ENCODE results near the gene PPARD. TPM values are rescaled to one million over a fixed set of nuclear protein-coding genes. Genes with fewer than 3 reads are reported as not detected.

Gene PPARD
- total RNA-seq, 1 experiment from 2014 or later = 13.8 TPM

- peaks cover 20% of the 10 kb centered on the region for H3K36me3 ChIP-seq (ENCODE audit: insufficient read depth, low read length, poor library complexity, severe bottlenecking)
- TF ChIP-seq, protein P1, sequence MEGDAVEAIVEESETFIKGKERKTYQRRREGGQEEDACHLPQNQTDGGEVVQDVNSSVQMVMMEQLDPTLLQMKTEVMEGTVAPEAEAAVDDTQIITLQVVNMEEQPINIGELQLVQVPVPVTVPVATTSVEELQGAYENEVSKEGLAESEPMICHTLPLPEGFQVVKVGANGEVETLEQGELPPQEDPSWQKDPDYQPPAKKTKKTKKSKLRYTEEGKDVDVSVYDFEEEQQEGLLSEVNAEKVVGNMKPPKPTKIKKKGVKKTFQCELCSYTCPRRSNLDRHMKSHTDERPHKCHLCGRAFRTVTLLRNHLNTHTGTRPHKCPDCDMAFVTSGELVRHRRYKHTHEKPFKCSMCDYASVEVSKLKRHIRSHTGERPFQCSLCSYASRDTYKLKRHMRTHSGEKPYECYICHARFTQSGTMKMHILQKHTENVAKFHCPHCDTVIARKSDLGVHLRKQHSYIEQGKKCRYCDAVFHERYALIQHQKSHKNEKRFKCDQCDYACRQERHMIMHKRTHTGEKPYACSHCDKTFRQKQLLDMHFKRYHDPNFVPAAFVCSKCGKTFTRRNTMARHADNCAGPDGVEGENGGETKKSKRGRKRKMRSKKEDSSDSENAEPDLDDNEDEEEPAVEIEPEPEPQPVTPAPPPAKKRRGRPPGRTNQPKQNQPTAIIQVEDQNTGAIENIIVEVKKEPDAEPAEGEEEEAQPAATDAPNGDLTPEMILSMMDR (conservative IDR thresholded peaks at IDR 0.05; ENCODE audit: low read depth, low read length) = no peak
- no peak for TF ChIP-seq EZH2 (IDR thresholded peaks at IDR 0.05; ENCODE audit: borderline replicate concordance, low read depth, low read length, poor library complexity, severe bottlenecking)
- peak within 1 kb of the TSS; percentile 85 for H3K4me3 ChIP-seq (ENCODE audit: low read depth, low read length, poor library complexity, severe bottlenecking)
- intact Hi-C loops (cut with micrococcal nuclease; ENCODE audit: unreplicated experiment) = no loop called here
- ChIA-PET POLR2A (ENCODE audit: low non-redundant PET) (no interaction called here), CTCF (interaction anchor here (0.6 to 1.0 kb wide), 2 partner anchors 16 to 856 kb away, joined by 4 to 8 read pairs; partner anchors contain the start of gene RPL10A)
- H3K27ac ChIP-seq (ENCODE audit: low read depth, low read length, poor library complexity, severe bottlenecking) = peak within 1 kb of the TSS; percentile 72
- peaks cover 29% of the 10 kb centered on the region for H3K4me1 ChIP-seq (ENCODE audit: insufficient read depth, low read length, poor library complexity, severe bottlenecking)
- DNase-seq (ENCODE audit: low spot score) = peak; percentile 92
- no peaks in the 10 kb centered on the region for H3K27me3 ChIP-seq (replicated peaks; ENCODE audit: insufficient read depth, low read depth, low read length, poor library complexity)
- H3K9me3 ChIP-seq (ENCODE audit: low read depth, low read length, poor library complexity, severe bottlenecking) = no peaks in the 10 kb centered on the region
- BruUV-seq (replicated peaks) = no TSS peak
Observed at GRCh38 chr6:35452183-35453090, 110.1 kb downstream of the PPARD start, which contains the start of gene FANCE. TSS of gene FANCE (plus strand) at chr6:35452338. CDS start at chr6:35452546, 208 bp downstream.

DNA sequence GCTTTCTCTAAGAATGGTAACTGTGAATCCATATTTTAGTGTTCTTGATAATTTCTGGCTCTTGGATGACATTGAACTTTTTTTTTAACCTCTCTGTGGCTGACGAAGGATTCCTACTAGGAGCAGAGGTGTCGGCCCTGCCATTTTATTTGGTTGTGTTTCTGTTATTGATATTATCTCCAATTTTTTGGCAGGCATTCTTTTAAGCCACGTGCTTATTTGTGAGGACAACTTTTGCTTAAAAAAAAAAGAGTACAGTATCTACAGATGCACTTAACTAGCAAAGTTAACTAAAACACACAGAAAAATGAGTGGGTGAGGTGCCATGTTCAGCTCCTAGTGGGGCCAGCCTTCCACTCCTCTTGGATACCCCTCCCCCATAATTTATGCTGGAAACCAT lies 110.9 kb downstream of the PPARD start:
- Histone ChIP-seq H3K4me1 (ENCODE audit: insufficient read depth, low read length, poor library complexity, severe bottlenecking) (peaks cover 29% of the 10 kb centered on the region), H3K9me3 (ENCODE audit: low read depth, low read length, poor library complexity, severe bottlenecking) (no peaks in the 10 kb centered on the region), H3K36me3 (ENCODE audit: insufficient read depth, low read length, poor library complexity, severe bottlenecking) (peaks cover 27% of the 10 kb centered on the region), H3K27me3 (replicated peaks; ENCODE audit: insufficient read depth, low read depth, low read length, poor library complexity) (no peaks in the 10 kb centered on the region), H3K4me3 (ENCODE audit: low read depth, low read length, poor library complexity, severe bottlenecking) (peak overlapping the region; percentile 85), H3K27ac (ENCODE audit: low read depth, low read length, poor library complexity, severe bottlenecking) (peak overlapping the region; percentile 72)
- CTCF ChIA-PET = interaction anchor here (1.0 kb wide), 1 partner anchor 15 kb away, joined by 4 read pairs; the partner anchor contains the start of gene RPL10A
- BruUV-seq (replicated peaks) = TSS peak; percentile 65
- intact Hi-C loops (cut with micrococcal nuclease; ENCODE audit: unreplicated experiment) = no loop called here
- POLR2A ChIA-PET (ENCODE audit: low non-redundant PET) = no interaction called here
- TF ChIP-seq, protein P1 (conservative IDR thresholded peaks at IDR 0.05; ENCODE audit: low read depth, low read length) = no peak
- no peak for TF ChIP-seq EZH2 (IDR thresholded peaks at IDR 0.05; ENCODE audit: borderline replicate concordance, low read depth, low read length, poor library complexity, severe bottlenecking)
- DNase-seq (ENCODE audit: low spot score) = no peak

DNA sequence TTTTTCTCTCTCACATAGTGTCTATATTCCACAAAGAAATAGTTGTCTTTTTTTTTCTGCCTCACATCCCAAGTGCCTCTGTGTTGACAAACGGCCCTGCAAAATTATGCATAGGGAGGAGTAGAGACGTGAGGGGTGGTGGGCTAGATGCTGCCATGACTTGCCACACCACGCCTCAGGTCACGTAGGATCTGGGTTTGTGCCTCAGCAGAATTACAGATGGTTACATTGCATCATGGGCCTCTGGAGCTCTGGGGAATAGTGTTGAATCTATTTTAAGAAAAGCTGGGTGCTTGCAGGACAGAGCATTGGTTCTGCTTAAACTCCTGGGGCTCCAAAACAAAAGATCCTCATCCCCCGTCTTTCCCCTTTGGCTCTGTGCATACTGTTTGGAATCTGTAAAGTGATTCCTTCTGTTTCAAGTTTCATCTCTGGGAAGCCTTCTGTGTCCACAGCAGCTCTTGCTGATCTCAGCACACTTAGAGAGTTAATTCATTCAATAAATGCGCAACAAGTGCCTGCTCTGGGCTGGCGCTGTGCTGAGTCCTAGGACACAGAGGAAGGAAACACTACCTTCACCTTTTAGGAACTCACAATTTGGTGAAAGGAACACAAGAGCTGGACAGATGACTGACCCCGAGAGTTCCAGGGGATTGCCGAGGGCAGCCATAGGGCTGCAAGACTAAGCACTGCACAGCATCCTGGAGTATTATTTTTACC lies 112.2 kb downstream of the PPARD start:
- peak overlapping the region; percentile 85 for H3K4me3 ChIP-seq (ENCODE audit: low read depth, low read length, poor library complexity, severe bottlenecking)
- POLR2A ChIA-PET (ENCODE audit: low non-redundant PET) = no interaction called here

More for the DNA sequence above, 112.2 kb downstream of the PPARD start:
- Histone ChIP-seq H3K27me3 (replicated peaks; ENCODE audit: insufficient read depth, low read depth, low read length, poor library complexity) (no peaks in the 10 kb centered on the region), H3K9me3 (ENCODE audit: low read depth, low read length, poor library complexity, severe bottlenecking) (no peaks in the 10 kb centered on the region), H3K36me3 (ENCODE audit: insufficient read depth, low read length, poor library complexity, severe bottlenecking) (peaks cover 39% of the 10 kb centered on the region), H3K4me1 (ENCODE audit: insufficient read depth, low read length, poor library complexity, severe bottlenecking) (peaks cover 29% of the 10 kb centered on the region), H3K27ac (ENCODE audit: low read depth, low read length, poor library complexity, severe bottlenecking) (peak overlapping the region; percentile 72)
- BruUV-seq (replicated peaks) = no TSS peak
- DNase-seq (ENCODE audit: low spot score) = peak; percentile 60
- TF ChIP-seq, protein P1 (conservative IDR thresholded peaks at IDR 0.05; ENCODE audit: low read depth, low read length) = no peak
- TF ChIP-seq EZH2 (IDR thresholded peaks at IDR 0.05; ENCODE audit: borderline replicate concordance, low read depth, low read length, poor library complexity, severe bottlenecking) = no peak
- CTCF ChIA-PET = no interaction called here
- intact Hi-C loops (cut with micrococcal nuclease; ENCODE audit: unreplicated experiment) = no loop called here

All from A673 (cell line).